OCI-M1 (cell line): ENCODE data around the gene ZFP14.

Experiments
- DNase-seq: peaks from one replicate; lab custom pipeline; 2025; lab: John Stamatoyannopoulos, UW

ZFP14 gene

DNA sequence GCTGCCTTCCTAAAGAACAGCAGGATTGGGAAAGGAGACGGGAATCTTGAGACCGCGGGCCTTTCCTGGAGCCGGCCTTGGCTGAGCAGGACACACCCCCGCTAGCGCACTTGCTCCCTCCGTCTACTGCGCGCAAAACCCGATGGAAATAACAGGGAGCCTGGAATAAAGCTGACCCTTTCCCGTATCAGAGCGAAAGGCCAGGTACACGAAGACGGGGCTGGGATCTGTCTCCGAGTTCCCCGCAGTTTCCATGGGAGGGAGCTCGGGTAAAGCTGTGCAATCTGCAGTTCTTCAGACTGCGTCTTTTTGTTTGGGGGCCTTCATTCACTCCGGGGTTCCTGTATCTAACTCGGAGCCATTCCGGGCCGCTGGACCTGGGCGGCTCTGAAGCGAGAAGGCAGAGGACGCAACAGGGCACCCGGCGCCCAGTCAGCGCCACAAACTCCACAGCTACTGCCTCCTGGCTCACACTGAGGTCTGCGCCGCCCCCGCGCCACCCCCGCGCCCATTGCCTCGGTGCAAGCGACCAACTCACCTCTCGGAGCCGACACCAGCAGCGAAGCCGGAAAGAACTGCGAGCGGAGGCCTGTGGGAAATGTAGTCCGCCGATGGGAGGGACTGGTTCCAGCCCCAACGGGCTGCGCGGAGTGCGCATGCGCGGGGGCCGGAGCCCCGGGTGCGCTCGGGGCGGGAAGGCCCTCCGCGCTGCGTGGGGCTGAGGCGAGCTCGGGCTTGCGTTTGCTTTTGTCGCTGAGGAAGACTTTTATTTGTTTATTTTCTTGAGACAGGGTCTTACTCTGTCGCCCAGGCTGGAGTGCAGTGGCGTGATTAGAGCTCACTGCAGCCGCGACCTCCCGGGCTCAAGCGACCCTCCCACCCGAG, at the start of gene ZFP14:
TSS of gene ZFP14 (minus strand) at position 577 of the 885 bp plus-strand sequence. CDS start 11,309 bp downstream, outside the sequence.
- peak; percentile 98 for DNase-seq

DNA sequence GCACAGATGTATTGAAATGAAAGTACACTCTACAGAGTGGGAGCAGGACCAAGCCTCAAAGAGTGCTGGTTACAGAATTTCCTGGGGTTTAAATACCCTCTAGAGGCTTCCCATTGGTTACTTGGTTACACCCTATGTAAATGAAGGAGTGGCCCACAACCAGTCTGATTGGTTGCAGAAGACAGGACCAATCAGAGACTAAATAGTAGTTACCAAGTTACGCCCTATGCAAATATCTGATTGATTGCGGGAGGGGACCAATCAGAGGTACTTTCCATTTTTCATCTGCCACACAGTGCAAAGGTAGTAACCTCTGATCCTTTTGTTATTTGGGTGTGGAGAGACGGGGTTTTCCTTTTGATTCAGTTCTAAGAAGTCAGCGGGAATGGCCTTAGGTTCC, 44.9 kb upstream of the ZFP14 start:
- peak; percentile 78 for DNase-seq

DNA sequence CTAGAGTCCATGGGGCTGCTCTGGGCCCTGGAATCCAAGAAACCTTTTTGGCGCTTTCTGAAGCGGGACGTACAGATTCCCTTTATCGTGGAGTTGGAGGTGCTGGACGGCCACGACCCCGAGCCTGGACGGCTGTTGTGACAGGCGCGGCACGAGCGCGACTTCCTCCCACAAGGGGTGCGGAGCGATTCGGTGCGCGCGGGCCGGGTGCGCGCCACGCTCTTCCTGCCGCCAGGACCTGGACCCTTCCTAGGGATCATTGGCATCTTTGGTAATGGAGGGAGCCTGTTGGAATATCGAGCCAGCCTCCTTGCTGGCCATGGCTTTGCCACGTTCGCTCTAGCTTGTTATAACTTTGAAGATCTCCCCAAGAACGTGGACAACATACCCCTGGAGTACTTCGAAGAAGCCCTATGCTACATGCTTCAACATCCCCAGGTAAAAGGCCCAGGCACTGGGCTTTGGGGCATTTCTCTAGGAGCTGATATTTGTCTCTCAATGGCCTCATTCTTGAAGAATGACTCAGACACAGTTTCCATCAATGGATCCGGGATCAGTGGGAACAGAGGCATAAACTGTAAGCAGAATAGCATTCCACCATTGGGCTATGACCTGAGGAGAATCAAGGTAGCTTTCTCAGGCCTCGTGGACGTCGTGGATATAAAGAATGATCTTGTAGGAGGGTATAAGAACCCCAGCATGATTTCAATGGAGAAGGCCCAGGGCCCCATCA, 42.9 kb upstream of the ZFP14 start:
- DNase-seq: no peak

DNA sequence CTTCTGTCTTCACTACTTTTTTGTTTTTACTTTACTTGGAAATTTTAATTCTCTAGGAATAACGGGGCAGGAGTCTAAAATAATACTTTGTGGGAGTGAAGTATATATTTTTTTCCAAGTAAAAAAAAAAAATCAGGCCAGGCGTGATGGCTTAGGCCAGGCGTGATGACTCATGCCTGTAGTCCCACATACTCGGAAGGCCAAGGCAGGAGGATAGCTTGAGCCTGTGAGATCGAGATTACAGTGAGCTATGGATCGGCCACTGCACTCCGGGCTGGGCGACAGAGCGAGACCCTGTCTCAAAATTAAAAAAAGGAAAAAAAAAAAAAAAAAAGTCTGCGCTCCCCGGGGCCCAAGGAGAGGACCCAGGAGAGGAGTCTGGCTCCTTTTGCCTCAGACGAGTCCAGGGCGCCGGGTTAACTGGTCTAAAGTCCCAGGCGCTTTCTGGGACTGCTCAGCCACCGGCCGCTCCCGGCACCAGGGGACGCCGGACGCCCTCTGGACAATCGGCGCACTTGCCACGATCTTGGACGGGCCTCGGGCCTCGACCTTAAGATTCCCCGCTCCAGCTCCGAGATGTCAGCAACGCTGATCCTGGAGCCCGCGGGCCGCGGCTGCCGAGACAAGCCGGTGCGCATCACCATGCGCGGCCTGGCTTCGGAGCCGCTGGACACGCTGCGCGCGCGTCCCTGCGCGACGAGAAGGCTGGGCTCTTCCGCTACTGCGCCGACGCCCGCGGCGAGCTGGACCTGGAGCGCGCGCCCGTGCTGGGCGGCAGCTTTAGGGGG, 42.2 kb upstream of the ZFP14 start:
- no peak for DNase-seq

DNA sequence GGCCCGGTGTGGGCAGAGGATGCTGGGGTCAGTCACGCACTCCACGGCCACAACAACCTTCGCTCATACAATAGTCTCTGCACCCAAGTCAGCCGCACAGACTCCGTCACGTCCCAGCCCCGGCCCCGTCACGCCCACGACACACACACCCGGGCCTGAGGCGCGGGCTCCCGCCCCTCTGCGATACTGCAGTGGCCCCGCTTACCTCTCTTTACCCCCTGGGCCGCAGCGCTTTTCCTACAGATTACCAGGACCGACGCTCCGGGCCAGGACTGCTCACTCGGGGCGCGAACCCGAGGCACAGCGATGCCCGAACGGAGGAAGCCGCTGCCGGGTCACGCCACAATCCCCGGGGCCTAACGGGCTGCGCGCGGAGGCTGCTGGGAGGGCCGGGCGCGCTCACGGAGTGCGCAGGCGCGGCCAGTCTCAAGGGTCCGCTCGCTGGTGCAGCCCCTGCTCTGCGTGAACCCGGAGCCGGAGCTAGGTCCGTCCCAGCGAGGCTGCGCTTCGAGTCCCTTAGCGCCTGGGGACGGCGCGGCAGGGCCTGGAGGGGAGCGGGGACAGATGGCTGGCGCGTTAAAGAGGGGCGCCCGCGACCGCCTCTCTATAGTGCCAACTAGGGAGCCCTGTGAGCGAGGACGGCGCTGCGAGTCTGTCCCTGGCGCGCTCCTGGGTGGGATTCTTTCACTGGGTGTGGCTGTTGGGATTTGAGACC, 39.4 kb upstream of the ZFP14 start, which contains the start of gene ZFP82:
TSS of gene ZFP82 (minus strand) at position 358 of the 715 bp plus-strand sequence. CDS start 8,855 bp downstream, outside the sequence.
- DNase-seq: peak; percentile 93

DNA sequence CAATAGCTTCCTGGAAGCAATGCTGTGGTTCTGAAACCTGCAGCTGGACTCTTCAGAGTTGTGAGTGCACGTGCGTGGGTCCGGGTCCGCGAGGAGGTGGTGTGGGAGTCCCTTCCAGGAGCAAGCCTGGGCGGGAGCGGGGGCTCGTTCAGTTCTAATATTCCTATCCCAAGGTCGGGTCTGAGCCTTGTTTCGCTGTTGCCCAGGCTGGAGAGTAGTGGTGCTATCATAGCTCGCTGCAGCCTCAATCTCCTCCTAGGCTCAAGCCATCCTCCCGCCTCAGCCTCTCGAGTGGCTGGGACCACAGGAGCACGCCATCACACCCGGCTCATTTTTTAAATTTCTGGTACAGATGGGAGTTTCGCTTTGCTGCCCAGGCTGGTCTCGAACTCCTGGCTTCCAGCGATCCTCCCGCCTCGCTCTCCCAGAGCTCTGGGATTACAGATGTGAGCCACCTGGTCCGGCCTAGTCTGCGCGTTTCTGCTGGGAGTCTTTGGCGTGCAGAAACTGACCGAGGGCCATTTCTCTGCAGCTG, 38.8 kb upstream of the ZFP14 start:
- peak; percentile 72 for DNase-seq

DNA sequence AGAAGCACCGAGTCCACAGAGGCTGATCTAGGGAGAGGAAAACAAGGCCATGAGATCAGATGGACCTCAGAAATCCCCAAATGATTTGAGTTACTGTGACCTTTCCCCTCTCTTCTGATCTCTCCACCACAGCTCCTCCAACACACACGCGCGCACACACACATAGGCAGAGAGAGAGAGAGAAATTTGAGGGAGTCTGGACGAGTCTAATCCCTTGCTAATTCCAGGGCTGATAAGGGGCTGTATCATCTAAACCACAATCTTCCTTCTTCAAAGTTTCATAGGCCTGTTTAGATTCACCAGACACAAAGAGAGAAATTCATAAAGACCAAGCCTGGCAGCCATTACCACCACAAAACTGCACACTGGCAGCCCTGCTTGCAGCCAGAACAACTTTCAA, 30.8 kb upstream of the ZFP14 start:
- DNase-seq: peak; percentile 54

DNA sequence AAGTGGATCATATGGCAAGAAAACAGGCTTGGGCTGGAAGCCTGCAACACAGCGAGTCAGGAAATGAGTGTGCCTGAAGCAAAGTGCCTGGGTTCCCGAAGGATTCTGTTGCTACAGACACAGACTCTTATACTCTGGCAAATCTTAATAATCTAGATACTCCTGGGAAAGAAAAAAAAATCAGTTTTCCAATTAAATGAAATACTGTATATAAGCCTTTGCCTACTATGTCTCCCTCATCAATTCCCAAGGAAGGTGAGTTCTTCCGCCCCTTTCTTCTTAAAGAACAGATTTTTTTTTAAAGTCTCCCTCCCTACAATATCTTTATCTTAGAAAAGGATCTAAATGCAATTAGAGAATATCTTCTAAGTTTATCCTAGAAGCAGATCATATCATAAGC, 29.1 kb upstream of the ZFP14 start:
- DNase-seq: no peak

DNA sequence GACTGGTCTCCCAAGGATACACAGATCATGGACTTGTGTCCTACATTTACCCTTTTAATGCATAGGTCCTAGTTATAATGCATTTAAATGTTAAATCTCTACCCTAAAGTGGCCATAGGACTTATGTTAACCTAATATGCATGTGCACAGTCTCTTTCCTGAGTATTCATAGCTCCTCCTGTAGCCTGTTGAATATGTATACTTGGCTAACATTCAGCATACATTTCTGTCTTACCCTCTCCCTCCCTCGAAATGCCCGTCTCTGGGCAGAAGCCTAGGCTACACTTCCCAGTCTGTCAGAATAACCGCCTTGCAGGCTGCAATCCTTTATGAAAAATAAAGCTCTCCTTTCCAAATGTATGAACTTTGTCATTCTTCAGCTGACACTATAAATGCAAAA, 25.5 kb upstream of the ZFP14 start:
- DNase-seq: no peak

DNA sequence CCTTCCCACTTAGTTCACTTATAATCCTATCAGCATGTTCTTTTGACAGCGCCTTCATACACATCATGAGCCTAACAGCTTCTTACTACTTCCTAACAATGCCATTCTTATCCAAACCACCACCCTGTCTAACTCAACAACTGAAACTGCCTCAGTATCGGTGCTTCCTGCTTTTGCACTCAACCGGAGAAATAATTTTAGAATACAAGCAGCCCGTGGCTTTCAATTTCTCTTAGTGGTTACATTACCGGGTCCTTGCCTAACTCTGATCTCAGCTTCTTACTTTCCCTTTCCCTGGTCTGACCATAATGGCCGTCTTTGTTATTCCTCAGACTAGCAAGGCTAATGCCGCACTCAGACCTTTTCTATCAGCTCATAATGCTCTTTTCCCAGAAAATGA, 22.5 kb upstream of the ZFP14 start:
- DNase-seq: peak; percentile 53

DNA sequence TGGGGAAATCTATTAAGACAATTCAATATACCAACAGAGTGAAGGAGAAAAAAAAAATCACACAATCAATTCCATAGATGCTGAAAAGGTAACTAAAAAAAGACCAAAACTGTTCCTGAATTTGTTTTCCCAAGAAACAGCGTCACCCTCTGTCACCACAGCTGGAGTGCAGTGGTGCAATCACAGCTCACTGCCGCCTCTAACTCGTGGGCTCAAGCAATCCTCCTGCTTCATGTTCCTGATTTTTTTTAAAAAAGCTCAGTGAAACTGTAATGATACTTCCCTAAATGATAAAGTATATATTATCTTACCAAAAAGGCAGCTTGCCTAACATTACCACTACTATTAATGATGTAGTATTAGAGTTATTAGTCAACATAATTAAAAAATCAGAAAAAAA, 19.6 kb upstream of the ZFP14 start:
- DNase-seq: no peak

DNA sequence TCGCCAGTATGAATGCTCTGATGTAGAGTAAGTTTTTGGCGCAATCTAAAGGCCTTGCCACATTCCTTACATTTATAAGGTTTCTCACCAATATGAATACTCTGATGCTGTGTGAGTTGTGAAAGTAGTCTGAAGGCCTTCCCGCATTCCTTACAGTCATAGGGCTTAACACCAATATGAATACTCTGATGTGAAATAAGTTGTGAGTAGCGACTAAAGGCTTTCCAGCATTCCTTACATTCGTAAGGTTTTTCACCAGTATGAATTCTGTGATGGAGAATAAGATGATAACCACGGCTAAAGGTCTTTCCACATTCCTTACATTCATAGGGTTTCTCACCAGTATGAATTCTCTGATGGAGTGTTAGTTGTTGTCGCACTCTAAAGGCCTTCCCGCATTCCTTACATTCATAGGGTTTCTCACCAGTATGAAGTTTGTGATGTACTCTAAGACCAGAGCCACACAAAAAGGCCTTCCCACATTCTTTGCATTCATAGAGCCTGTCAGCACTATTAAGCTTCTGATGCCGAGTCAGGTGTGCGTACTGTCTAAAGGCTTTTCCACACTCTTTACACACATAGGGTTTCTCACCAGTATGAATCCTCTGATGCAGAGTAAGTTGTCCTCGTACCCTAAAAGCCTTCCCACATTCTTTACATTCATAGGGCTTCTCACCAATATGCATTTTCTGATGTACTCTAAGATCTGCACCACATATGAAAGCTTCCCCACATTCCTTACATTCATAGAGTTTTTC, 14.1 kb upstream of the ZFP14 start:
- DNase-seq: no peak

DNA sequence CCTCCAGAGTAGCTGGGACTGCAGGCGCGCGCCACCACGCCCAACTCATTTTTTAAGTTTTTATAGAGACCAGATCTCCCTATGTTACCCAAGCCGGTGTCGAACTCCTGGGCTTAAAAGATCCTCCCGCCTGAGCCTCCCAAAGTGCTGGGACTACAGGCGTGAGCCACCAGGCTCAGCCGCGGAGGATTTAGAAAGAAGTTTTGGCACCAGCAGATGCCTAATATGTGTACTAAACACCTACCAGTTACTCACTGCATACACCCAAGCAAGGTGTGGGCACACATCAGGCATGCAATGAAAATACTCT, 464 bp upstream of the ZFP14 start:
- no peak for DNase-seq

DNA sequence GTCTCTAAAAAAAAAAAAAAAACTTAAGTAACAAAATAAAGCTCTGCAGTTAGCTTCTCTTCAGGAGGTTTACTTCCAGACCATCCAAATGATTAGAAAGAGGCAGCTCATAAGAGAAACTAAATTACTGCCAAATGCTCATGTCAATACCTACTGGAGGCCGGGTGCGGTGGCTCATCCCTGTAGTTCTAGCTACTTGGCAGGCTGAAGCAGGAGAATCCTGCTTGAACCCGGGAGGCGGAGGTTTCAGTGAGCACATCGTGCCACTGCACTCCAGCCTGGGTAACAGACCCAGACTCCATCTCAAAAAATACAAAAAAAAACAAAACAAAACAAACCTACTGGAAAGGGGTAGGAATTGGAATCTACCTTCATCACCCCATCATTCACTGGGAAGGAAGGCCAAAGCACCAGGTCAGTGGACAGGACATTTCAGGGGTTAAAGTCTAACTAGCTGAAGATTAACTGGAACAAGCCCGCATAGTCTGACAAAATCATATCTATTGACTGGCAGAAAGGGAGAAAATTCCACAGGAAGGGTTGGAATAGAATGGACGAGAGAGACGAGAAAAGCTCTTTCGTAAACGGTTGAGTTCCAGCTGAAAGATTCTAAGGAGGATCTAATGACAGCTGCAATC, 1.3 kb downstream of the ZFP14 start:
- DNase-seq: no peak

DNA sequence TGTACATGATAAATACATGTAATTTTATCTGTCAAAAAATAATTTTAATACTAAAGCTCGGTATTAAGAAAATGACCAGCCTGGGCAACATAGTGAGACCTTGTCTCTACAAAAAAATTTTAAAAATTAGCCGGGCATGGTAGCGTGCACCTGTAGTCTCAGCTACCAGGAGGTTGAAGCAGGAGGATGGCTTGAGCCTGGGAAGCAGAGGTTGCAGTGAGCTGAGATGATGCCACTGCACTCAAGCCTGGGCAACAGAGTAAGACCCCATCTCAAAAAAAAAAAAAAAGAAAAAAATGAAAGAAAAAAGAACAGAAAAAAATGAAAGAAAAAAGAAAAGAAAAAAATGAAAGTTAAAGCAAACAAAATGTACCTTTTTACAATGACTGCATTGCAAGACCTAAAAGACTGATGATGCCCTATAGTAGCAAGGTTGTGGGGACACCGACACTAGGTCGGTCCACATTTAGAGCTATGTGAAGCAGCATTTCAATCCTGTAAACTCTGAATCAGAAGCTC, 5.3 kb downstream of the ZFP14 start:
- no peak for DNase-seq

DNA sequence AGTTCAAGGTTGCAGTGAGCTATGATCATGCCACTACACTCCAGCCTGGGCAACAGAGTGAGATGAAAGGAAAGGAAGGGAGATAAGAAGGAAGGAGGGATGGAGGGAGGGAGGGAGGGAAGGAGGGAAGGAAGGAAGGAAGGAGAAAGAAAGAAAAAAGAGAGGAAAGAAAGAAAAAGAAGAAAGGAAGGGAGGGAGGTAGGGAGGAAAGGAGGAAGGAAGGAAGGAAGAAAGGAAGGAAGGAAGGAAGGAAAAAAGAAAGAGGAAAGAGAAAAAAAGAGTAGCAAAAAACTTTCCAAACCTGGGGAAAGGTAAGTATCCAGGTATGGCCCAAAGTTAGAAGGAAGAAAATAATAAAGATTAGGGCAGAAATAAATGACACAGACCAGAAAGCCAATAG, 7.1 kb downstream of the ZFP14 start:
- DNase-seq: no peak

DNA sequence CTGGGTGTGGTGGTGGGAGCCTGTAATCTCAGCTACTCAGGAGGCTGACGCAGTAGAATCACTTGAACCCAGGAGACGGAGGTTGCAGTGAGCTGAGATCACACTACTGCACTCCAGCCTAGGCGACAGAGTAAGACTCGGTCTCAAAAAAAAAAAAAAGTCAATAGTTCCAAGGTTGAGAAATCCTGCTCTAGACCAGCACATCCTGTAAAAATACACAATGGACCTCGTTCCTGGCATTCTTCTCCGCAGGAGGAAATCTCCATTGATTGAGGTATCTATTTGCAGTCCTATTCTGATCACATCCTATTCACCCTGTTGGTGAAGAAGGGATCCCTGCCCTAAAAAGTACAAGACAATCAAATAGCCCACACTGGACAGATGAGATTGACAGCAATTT, 15.2 kb downstream of the ZFP14 start:
- no peak for DNase-seq

DNA sequence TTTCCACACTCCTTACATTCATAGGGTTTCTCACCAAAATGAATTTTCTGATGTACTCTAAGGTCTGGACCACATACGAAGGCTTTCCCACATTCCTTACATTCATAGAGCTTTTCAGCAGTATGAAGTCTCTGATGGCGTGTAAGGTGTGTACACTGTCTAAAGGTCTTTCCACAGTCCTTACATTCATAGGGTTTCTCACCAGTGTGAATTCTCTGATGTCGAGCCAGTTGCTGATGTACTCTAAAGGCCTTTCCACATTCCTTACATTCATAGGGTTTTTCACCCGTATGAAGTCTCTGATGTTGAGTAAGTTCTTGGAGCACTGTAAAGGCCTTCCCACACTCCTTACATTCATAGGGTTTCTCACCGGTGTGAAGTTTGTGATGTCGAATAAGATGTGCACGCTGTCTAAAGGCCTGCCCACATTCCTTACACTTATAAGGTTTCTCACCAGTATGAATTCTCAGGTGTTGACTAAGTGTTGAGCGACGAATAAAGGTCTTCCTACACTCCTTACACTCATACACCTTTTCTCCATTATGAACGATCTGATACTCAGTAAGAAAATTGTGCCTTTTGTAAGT, 38.1 kb downstream of the ZFP14 start:
- DNase-seq: no peak

DNA sequence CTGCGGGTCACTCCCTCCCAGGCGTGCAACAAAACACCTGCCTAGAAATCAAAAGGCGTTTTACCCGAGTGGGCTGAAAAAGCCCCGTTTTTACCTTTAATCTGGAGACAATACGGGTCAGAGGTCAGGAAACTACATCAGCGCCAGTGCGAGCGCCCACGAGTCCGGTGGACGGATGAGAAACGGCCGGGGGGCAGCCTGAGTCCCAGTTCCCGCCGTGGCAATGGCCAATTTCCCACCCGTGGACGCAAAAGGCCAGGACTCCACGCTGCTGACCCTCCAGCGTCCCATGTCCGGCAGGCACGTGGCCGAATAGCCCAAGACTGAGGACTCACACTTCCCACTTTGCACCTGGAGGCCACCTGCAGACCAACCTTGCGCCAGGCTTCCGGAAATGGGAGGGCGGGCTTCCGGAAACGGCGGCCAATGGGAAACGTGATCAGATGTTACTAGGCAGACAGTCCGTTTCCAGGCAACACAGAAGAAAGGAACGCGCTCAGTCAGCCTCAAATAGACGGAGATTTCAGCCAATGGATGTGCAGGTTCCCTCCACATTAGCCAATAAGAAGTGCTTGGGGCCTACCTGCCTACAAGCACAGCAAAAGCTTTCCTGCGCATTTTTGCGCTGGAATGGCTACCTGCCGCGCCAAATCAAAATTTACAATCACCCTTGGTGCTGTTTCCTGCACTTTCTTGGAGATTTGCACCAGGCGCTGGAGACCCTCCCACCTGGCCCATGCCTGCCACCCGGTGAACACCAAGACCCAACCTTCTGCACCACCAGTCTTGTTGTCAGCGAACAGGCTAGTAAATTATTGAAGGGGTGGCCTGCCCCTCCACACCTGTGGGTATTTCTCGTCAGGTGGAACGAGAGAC, 47.4 kb downstream of the ZFP14 start:
- DNase-seq: peak; percentile 98
